ENCODE data around the gene WNT10A.
"Not testable (repeated sequence)": the region's sequence is repeated elsewhere in the genome, so short reads cannot be mapped to it uniquely, and the experiment has no call there.

WNT10A gene

GRCh38 chr2:218925434-218925833, 44.8 kb downstream of the WNT10A start:
- H3K27ac ChIP-seq, result no peak overlapping the region
- no peak for TF ChIP-seq ZFX (IDR thresholded peaks at IDR 0.05; ENCODE audit: borderline replicate concordance)
- TF ChIP-seq, protein P1, sequence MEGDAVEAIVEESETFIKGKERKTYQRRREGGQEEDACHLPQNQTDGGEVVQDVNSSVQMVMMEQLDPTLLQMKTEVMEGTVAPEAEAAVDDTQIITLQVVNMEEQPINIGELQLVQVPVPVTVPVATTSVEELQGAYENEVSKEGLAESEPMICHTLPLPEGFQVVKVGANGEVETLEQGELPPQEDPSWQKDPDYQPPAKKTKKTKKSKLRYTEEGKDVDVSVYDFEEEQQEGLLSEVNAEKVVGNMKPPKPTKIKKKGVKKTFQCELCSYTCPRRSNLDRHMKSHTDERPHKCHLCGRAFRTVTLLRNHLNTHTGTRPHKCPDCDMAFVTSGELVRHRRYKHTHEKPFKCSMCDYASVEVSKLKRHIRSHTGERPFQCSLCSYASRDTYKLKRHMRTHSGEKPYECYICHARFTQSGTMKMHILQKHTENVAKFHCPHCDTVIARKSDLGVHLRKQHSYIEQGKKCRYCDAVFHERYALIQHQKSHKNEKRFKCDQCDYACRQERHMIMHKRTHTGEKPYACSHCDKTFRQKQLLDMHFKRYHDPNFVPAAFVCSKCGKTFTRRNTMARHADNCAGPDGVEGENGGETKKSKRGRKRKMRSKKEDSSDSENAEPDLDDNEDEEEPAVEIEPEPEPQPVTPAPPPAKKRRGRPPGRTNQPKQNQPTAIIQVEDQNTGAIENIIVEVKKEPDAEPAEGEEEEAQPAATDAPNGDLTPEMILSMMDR (IDR thresholded peaks at IDR 0.05), result no peak

DNA sequence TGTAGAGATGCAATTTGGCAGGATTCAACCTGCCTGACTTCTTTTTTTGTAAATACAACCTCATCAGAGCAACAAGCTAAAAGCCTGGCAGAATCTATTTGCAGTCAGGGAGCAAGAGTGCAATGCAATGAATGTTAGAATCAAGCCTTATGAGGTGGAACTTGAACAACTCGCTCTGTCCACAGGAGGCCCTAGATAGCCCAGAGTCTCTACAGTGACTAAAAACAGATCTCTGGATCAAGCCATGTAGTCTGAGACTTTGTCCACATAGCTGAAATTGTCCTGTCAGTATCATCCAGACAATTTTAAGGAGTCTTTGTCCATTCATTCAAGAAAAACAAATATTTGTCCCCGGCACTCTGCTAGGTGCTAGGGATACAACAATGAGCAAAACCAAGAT, 46.8 kb downstream of the WNT10A start:
- no peak for TF ChIP-seq ZFX (IDR thresholded peaks at IDR 0.05; ENCODE audit: borderline replicate concordance)
- TF ChIP-seq, protein P1 (IDR thresholded peaks at IDR 0.05), result no peak
- no peak overlapping the region for H3K27ac ChIP-seq

DNA sequence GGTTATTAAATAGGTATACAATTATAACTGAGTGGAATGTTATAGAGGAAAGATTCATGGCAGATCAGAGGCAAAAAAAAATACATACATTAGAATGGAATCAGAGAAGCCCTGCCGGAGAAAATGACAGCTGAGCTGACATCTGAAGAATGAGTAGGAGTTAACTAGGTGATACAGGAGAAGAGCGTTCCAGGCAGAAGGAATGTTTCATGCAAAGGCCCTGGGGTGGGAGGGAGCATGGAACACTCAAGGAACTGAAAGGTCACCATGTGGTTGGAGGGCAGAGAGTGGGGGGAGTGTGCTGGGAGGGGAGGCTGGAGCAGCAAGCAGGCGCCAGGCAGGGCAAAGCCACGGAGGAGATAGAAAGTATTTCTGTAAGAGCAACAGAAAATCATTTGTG, 47.2 kb downstream of the WNT10A start:
- TF ChIP-seq ZFX (IDR thresholded peaks at IDR 0.05; ENCODE audit: borderline replicate concordance), result no peak
- TF ChIP-seq, protein P1 (IDR thresholded peaks at IDR 0.05), result no peak
- H3K27ac ChIP-seq, result no peak overlapping the region

- not testable (repeated sequence) for H3K27ac ChIP-seq
Measured at GRCh38 chr2:218930488-218930887, 49.8 kb downstream of the WNT10A start.

GRCh38 chr2:218931751-218932150, 51.1 kb downstream of the WNT10A start:
- H3K27ac ChIP-seq, result not testable (repeated sequence)

All from 22Rv1 (cell line).